GM12878 (cell line): ENCODE data around the gene C1QTNF1. TPM values are rescaled to one million over a fixed set of nuclear protein-coding genes. Genes with fewer than 3 reads are reported as not detected.

Experiments used
- ATAC-seq: fragments of 200-7000 bp; cut with Tn5 transposase; 3 replicates; pipeline ENCODE4 v1.9.1; 2020; ENCODE audit warnings: mild to moderate bottlenecking, moderate library complexity
- BruUV-seq: library from RNA; stranded (reverse); fragments of 400-500 nt; replicated peaks from 2 replicates; lab custom pipeline; 2021; lab: Mats Ljungman, UMichigan
- CTCF ChIA-PET: fragments of 300-600 bp; sonication (Branson Sonifier 250); formaldehyde crosslinking; extraction: SDS; loops from one replicate; lab custom pipeline; 2021; ENCODE audit warnings: inconsistent platforms; lab: Yijun Ruan, JAX
- POLR2A ChIA-PET: fragments of 350-600 bp; formaldehyde crosslinking; extraction: SDS; loops from one replicate; lab custom pipeline; 2021; ENCODE audit warnings: inconsistent platforms; lab: Charles Lee
- RAD21 ChIA-PET: fragments of 300-600 bp; sonication (Branson Sonifier 250); formaldehyde crosslinking; loops from one replicate; lab custom pipeline; 2023; ENCODE audit warnings: antibody characterized with exemption; ENCODE audit not compliant: unreplicated experiment; lab: Charles Lee
- SMC1A ChIA-PET: fragments of 300-600 bp; sonication (Branson Sonifier 250); formaldehyde crosslinking; loops from one replicate; lab custom pipeline; 2023; ENCODE audit not compliant: unreplicated experiment, uncharacterized antibody; lab: Charles Lee
- DNase-seq: peaks from one replicate; pipeline ENCODE4 v3.0.0-alpha.2; 2011; ENCODE audit warnings: low read depth, low spot score
- FAIRE-seq: peaks from 3 replicates; lab custom pipeline; 2011; peaks lifted over from hg19 to GRCh38; lab: Jason Lieb, UNC
- H2AFZ ChIP-seq: 2 replicates; pipeline ENCODE4 v1.6.0; 2011; ENCODE audit warnings: low read depth, low read length, control low read depth; ENCODE audit not compliant: control insufficient read depth
- H3K27ac ChIP-seq: 2 replicates; pipeline ENCODE4 v1.5.1; 2011; ENCODE audit warnings: control low read depth; ENCODE audit not compliant: control insufficient read depth, insufficient read depth
- H3K27me3 ChIP-seq, 2 experiments: replicated peaks in 1 of 2; 2 replicates each; pipeline versions ENCODE4 v1.6.0 to v1.6.1; 2011; ENCODE audit warnings: low read length in 1 of 2; ENCODE audit not compliant: control insufficient read depth in 2 of 2, insufficient read depth in 2 of 2
- H3K36me3 ChIP-seq, 2 experiments: 2 replicates each; pipeline ENCODE4 v1.5.1; 2011; ENCODE audit warnings: low read length in 1 of 2; ENCODE audit not compliant: control insufficient read depth in 2 of 2, insufficient read depth in 2 of 2
- H3K4me1 ChIP-seq: 2 replicates; pipeline ENCODE4 v1.6.1; 2011; ENCODE audit warnings: mild to moderate bottlenecking, low read length, moderate library complexity, mixed read lengths; ENCODE audit not compliant: control insufficient read depth, insufficient read depth
- H3K4me2 ChIP-seq: 2 replicates; pipeline ENCODE4 v1.6.0; 2011; ENCODE audit warnings: control low read depth; ENCODE audit not compliant: control insufficient read depth, insufficient read depth
- H3K4me3 ChIP-seq: fragments of 200-600 bp; sonication (generic); 2 replicates; pipeline ENCODE4 v1.5.1; 2016
- H3K79me2 ChIP-seq: 2 replicates; pipeline ENCODE4 v1.6.0; 2011; ENCODE audit warnings: low read length; ENCODE audit not compliant: control insufficient read depth, insufficient read depth
- H3K9ac ChIP-seq: 2 replicates; pipeline ENCODE4 v1.8.0; 2011; ENCODE audit warnings: low read length, control low read depth, mixed read lengths; ENCODE audit not compliant: control insufficient read depth, insufficient read depth
- H3K9me3 ChIP-seq: replicated peaks from 3 replicates; pipeline ENCODE4 v1.5.1; 2011; ENCODE audit warnings: mild to moderate bottlenecking, low read length; ENCODE audit not compliant: control insufficient read depth, insufficient read depth
- H4K20me1 ChIP-seq: 2 replicates; pipeline ENCODE4 v1.6.0; 2011; ENCODE audit not compliant: control insufficient read depth, insufficient read depth
- ESRRA ChIP-seq: IDR thresholded peaks from 2 replicates; pipeline ENCODE4 v1.6.1; 2012; ENCODE audit warnings: mild to moderate bottlenecking, low read length, improper control_type of control experiment
- GABPA ChIP-seq: IDR thresholded peaks from 2 replicates; pipeline ENCODE4 v1.6.1; 2014; ENCODE audit warnings: antibody characterized with exemption, low read depth, mild to moderate bottlenecking, inconsistent platforms
- GATAD2B ChIP-seq: fragments of 450-650 bp; conservative IDR thresholded peaks from 2 replicates; pipeline ENCODE4 v1.6.1; 2017; ENCODE audit warnings: low read depth, mild to moderate bottlenecking, moderate library complexity
- HDGF ChIP-seq: fragments of 450-650 bp; IDR thresholded peaks from 2 replicates; pipeline ENCODE4 v1.6.1; 2016; ENCODE audit warnings: antibody characterized with exemption
- KAT2A ChIP-seq: conservative IDR thresholded peaks from 2 replicates; pipeline ENCODE4 v1.6.1; 2011; ENCODE audit warnings: low read depth, low read length; ENCODE audit not compliant: control insufficient read depth
- KLF5 ChIP-seq: fragments of 450-650 bp; IDR thresholded peaks from 2 replicates; pipeline ENCODE4 v1.6.1; 2014; ENCODE audit warnings: mild to moderate bottlenecking; ENCODE audit not compliant: partially characterized antibody
- PRDM15 ChIP-seq: fragments of 450-650 bp; formaldehyde crosslinking; IDR thresholded peaks from 2 replicates; pipeline ENCODE4 v1.4.0; 2020; ENCODE audit warnings: mild to moderate bottlenecking, moderate library complexity
- RAD51 ChIP-seq: fragments of 450-650 bp; IDR thresholded peaks from 2 replicates; pipeline ENCODE4 v1.6.1; 2016; ENCODE audit warnings: moderate library complexity, mild to moderate bottlenecking, inconsistent platforms
- SPI1 ChIP-seq: IDR thresholded peaks from 2 replicates; pipeline ENCODE4 v1.6.1; 2011; ENCODE audit warnings: low read depth, mild to moderate bottlenecking, low read length, moderate library complexity, borderline replicate concordance; ENCODE audit not compliant: insufficient read depth
- YY1 ChIP-seq: IDR thresholded peaks from 2 replicates; pipeline ENCODE4 v1.6.1; 2011; ENCODE audit warnings: low read depth, mild to moderate bottlenecking, low read length
- ZSCAN29 ChIP-seq: fragments of 450-650 bp; IDR thresholded peaks from 2 replicates; pipeline ENCODE4 v1.6.1; 2017; ENCODE audit warnings: mild to moderate bottlenecking, moderate library complexity
- WGBS: methylation state at CpG from one replicate; pipeline ENCODE4 v1.1.6; 2016; ENCODE audit warnings: low lambda C conversion rate; ENCODE audit not compliant: insufficient replicate concordance, insufficient coverage; ENCODE audit errors: missing lambda C conversion rate; 5-methylcytosine and 5-hydroxymethylcytosine counted together
- in situ Hi-C: fragments of 300-500 bp; cut with MboI; formaldehyde crosslinking; loops from 9 replicates; pipeline ENCODE4 v1.14.3; 2018; ENCODE audit warnings: mixed read lengths
- intact Hi-C: fragments of 100-400 bp; cut with micrococcal nuclease; formaldehyde crosslinking; loops from one replicate; pipeline ENCODE4 v1.14.2; 2022; ENCODE audit not compliant: unreplicated experiment
- polyA plus RNA-seq, 11 experiments: library from polyadenylated mRNA; depleted of rRNA in 4 of 11; unstranded in 6 of 11; stranded (reverse) in 5 of 11; fragments of >200 nt; fragmentation: Nextera tagmentation in 4 of 11; fragmentation: Illumina TruSeq in 1 of 11; extraction: Ambion mirVana in 4 of 11; extraction: Trizol in 1 of 11; gene quantifications; 1 replicate in 1 of 11; 2 replicates in 10 of 11; pipeline versions ENCODE4 v1.2.1 to v1.2.3, GENCODE V29; 2011 to 2016; ENCODE audit warnings: inconsistent platforms in 2 of 11, missing spikeins in 2 of 11, low read depth in 1 of 11
- total RNA-seq, 4 experiments: library from RNA; depleted of rRNA in 3 of 4; stranded (reverse); fragments of >200 nt in 3 of 4; fragmentation: Illumina TruSeq in 1 of 4; extraction: Trizol in 1 of 4; gene quantifications; 2 replicates each; pipeline versions ENCODE4 v1.2.1 to v1.2.3, GENCODE V29; 2013 to 2021

C1QTNF1 gene
- total and polyA plus RNA-seq, 10 of the 15 experiments (the other 5 are each of a cell fraction or from before 2014, with no cell fraction given) = 0.05 to 1.1 (median 0.15) TPM; not detected in 4

GRCh38 chr17:78986649-78987328, 37.2 kb upstream of the C1QTNF1 start:
- Histone ChIP-seq H2AFZ (no peak overlapping the region; the same call in 1 of the 2 replicates), H3K27ac (no peak overlapping the region)
- in situ Hi-C loops = no loop called here

GRCh38 chr17:78988152-78988551, 35.8 kb upstream of the C1QTNF1 start:
- Histone ChIP-seq H3K36me3 (peaks cover 5 to 10% of the 10 kb centered on the region in 2 experiments), H2AFZ (no peak overlapping the region), H3K27me3 (no peaks in the 10 kb centered on the region), H3K9me3 (no peaks in the 10 kb centered on the region), H3K9ac (no peak overlapping the region), H3K4me1 (peaks cover 10% of the 10 kb centered on the region; the same call in 1 of the 2 replicates), H3K4me3 (no peak overlapping the region), H3K27ac (no peak overlapping the region), H3K4me2 (no peak overlapping the region), H3K79me2 (no peaks in the 10 kb centered on the region)
- ChIA-PET RAD21 (interaction anchor here (0.8 kb wide), 1 partner anchor 22 kb away, joined by 3 read pairs; no protein-coding TSS in a partner anchor), SMC1A (no interaction called here), CTCF (interaction anchor here (0.8 kb wide), 1 partner anchor 56 kb away, joined by 5 read pairs; no protein-coding TSS in a partner anchor), POLR2A (interaction anchor here (0.7 kb wide), 1 partner anchor 120 kb away, joined by 3 read pairs; no protein-coding TSS in a partner anchor)
- intact Hi-C loops = no loop called here
- DNase-seq (no peak), FAIRE-seq (no peak), ATAC-seq (no peak)
- no TSS peak for BruUV-seq
- WGBS = 72% methylated on average over 6 of the region's 6 CpGs
- in situ Hi-C loops = no loop called here
- no peak for TF ChIP-seq YY1
- no peak for TF ChIP-seq KLF5
- no peak for TF ChIP-seq HDGF
- TF ChIP-seq RAD51 = no peak
- TF ChIP-seq ESRRA = no peak
- no peak for TF ChIP-seq GATAD2B
- no peak for TF ChIP-seq KAT2A
- no peak for TF ChIP-seq PRDM15 (CRISPR knock-in tag)
- TF ChIP-seq ZSCAN29 = no peak
- TF ChIP-seq, all 136 proteins: peak for 0
- H4K20me1 ChIP-seq = peaks cover 4% of the 10 kb centered on the region; the same call in 1 of the 2 replicates

More at GRCh38 chr17:78986649-78987328, 37.2 kb upstream of the C1QTNF1 start:
- Histone ChIP-seq H3K9ac (no peak overlapping the region), H4K20me1 (no peaks in the 10 kb centered on the region), H3K27me3 (no peaks in the 10 kb centered on the region), H3K9me3 (no peaks in the 10 kb centered on the region), H3K36me3 (peaks cover 0 to 4% of the 10 kb centered on the region in 2 experiments; a peak in 2 of 4 replicates), H3K4me1 (peaks cover 10% of the 10 kb centered on the region; the same call in 1 of the 2 replicates), H3K4me3 (no peak overlapping the region), H3K4me2 (0 out of 2 replicates have a peak overlapping the region, but pooled peaks have one; percentile 2), H3K79me2 (no peaks in the 10 kb centered on the region)
- no peak for DNase-seq
- CTCF ChIA-PET = interaction anchor here (1.7 to 2.1 kb wide), 3 partner anchors 10 to 54 kb away, joined by 3 to 9 read pairs (median 5); no protein-coding TSS in a partner anchor
- POLR2A ChIA-PET = no interaction called here
- 17% methylated on average over 15 of the region's 15 CpGs for WGBS
- no peak for FAIRE-seq
- no peak for TF ChIP-seq GABPA
- 0 out of 2 replicates have a peak, but pooled peaks have one; percentile 1 for TF ChIP-seq SPI1
- intact Hi-C loops = no loop called here
- BruUV-seq = TSS peak; percentile 54
- SMC1A ChIA-PET = no interaction called here
- RAD21 ChIA-PET = no interaction called here
- peak; percentile 41 for ATAC-seq
